NB4 (cell line): ENCODE results near the gene UQCC3.
A peak's percentile ranks its signal among the peaks of the same experiment; 100 is the strongest.

ENCODE experiments used
- DNase-seq: peaks from one replicate; pipeline ENCODE4 v3.0.0; 2010; ENCODE audit warnings: low read depth
- H3K4me3 ChIP-seq: one replicate; pipeline ENCODE4 v1.5.1; 2011; ENCODE audit warnings: mild to moderate bottlenecking, low read depth, low read length, moderate library complexity
- CTCF ChIP-seq: IDR thresholded peaks from one replicate; pipeline ENCODE4 v1.5.1; 2012; ENCODE audit warnings: low read depth, low read length
- MAX ChIP-seq: IDR thresholded peaks from 2 replicates; pipeline ENCODE4 v1.6.1; 2011; ENCODE audit warnings: low read depth, low read length
- MYC ChIP-seq: IDR thresholded peaks from 2 replicates; pipeline ENCODE4 v1.6.1; 2011; ENCODE audit warnings: low read depth, low read length
- POLR2A ChIP-seq: IDR thresholded peaks from 2 replicates; pipeline ENCODE4 v1.6.1; 2011; ENCODE audit warnings: mild to moderate bottlenecking; ENCODE audit not compliant: insufficient read length; ENCODE audit errors: extremely low read depth

Gene UQCC3

GRCh38 chr11:62665075-62665598 is 6.3 kb upstream of the UQCC3 start, which contains the start of the genes C11orf98 and CSKMT:
Gene C11orf98 (minus strand): TSS chr11:62665210. CDS start chr11:62665169, 41 bp downstream.
Gene CSKMT (plus strand): TSS chr11:62665312. CDS start chr11:62665880, 568 bp downstream.
- H3K4me3 ChIP-seq = peak within 1 kb of the TSS; percentile 100
- peak; percentile 97 for DNase-seq
- TF ChIP-seq MAX (peak; percentile 61), CTCF (no peak), POLR2A (peak; percentile 100), MYC (peak; percentile 91; the same call in 1 of the 2 replicates)

GRCh38 chr11:62665599-62666258 is 5.7 kb upstream of the UQCC3 start:
- DNase-seq = peak; percentile 73
- H3K4me3 ChIP-seq = peak overlapping the region; percentile 100
- TF ChIP-seq MYC (no peak), CTCF (no peak), POLR2A (no peak), MAX (no peak)

- peak overlapping the region; percentile 100 for H3K4me3 ChIP-seq
- TF ChIP-seq POLR2A (no peak), MAX (peak; percentile 2; the same call in 1 of the 2 replicates)
- peak; percentile 43 for DNase-seq
Measured at GRCh38 chr11:62666259-62666926, 5.1 kb upstream of the UQCC3 start.

GRCh38 chr11:62667460-62667859 is 4.0 kb upstream of the UQCC3 start:
- TF ChIP-seq POLR2A = peak; percentile 29
- no peak for TF ChIP-seq CTCF
- peak; percentile 36 for DNase-seq
- H3K4me3 ChIP-seq = peak overlapping the region; percentile 100

GRCh38 chr11:62669420-62670161 is 1.9 kb upstream of the UQCC3 start:
- peak overlapping the region; percentile 86 for H3K4me3 ChIP-seq
- DNase-seq = peak; percentile 33
- TF ChIP-seq CTCF = no peak
- no peak for TF ChIP-seq MAX
- TF ChIP-seq MYC = no peak
- TF ChIP-seq POLR2A = no peak
